CD4-positive, alpha-beta T cell treated with Interleukin-2 at 100 ng/mL for 4 hours (primary cell): ENCODE results near the gene CLC.
"Not testable (repeated sequence)": the region's sequence is repeated elsewhere in the genome, so short reads cannot be mapped to it uniquely, and the experiment has no call there.

Experiments used
- DNase-seq: peaks from one replicate; pipeline ENCODE4 v3.0.0-alpha.2; 2020; ENCODE audit warnings: low spot score

CLC gene

GRCh38 chr19:39737891-39738290 is at the start of gene CLC:
Gene CLC (minus strand): TSS chr19:39738029. CDS start chr19:39737952, 77 bp downstream.
- DNase-seq: no peak

- no peak for DNase-seq
Measured at GRCh38 chr19:39780894-39781293, 43.1 kb upstream of the CLC start.

DNA sequence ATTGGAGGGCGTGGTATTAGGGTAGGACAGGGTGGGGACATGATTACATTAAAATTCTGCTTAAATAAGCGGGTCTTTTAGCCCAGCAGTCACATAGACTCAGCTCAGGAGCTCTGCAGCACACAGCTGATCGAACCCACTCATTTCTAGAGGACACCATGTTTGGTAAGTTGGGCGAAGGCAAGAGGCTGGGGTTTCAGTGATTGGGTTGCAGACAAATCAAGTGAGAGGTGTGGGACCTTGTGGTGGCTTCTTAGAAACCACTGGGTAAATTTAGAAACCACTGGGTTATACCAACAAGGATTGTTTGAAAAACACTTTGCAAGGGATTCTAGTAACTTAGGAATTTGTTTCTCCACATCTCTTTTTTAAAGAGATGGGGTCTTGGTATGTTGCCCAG is 40.9 kb upstream of the CLC start, which contains the start of gene LEUTX:
Gene LEUTX, plus strand, starts transcription at position 92 of the 400 bp plus-strand sequence. Its CDS starts 67 bp downstream, at position 159.
- DNase-seq: no peak

GRCh38 chr19:39768786-39769185 is 31.0 kb upstream of the CLC start:
- DNase-seq: no peak

GRCh38 chr19:39768334-39768733 is 30.5 kb upstream of the CLC start:
- no peak for DNase-seq

DNA sequence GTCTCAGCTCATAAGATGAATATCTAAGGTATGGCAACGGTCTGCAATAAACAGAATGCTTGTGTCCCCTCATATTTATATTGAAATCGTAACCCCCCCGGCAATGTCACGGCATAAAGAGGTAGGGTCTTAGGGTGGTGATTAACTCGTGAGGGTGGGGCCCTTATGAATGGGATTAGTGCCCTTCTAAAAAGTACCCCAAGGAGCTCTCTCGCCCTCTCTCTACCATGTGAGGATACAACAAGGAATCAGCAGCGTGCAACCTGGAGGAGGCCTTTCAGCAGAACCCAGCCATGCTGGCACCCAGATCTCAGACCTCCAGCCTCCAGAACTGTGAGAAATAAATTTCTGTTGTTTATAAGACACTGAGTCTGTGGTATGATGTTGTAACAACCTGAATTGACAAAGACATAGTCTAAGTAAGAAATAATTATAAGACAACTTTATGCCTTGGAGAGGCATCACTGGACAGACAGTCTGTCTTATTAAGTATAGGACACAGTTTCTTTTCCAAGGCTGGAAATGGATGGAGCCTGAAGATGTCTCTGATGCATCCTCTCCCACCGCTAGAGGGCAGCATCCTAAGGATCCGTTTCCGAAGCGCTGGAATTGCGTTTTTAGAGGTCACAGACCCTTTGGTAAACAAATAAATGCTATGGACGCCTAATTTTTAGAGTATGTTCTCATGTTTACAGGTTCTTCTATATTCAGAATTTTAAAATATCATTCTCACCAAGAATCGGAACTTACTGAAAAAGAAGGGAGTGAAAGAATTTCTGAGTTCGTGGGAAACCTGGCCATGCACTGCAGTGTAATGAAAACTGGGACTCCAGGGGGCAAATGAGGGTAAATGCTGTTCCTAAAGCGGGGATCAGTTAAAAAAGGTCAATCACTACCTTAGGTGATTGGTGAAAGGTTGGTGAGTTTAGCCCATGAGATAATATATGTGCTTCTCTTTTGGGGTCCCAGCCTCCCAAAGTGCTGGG is 27.6 kb upstream of the CLC start:
- peak; percentile 41 for DNase-seq

GRCh38 chr19:39761851-39762250 is 24.0 kb upstream of the CLC start:
- not testable (repeated sequence) for DNase-seq

DNA sequence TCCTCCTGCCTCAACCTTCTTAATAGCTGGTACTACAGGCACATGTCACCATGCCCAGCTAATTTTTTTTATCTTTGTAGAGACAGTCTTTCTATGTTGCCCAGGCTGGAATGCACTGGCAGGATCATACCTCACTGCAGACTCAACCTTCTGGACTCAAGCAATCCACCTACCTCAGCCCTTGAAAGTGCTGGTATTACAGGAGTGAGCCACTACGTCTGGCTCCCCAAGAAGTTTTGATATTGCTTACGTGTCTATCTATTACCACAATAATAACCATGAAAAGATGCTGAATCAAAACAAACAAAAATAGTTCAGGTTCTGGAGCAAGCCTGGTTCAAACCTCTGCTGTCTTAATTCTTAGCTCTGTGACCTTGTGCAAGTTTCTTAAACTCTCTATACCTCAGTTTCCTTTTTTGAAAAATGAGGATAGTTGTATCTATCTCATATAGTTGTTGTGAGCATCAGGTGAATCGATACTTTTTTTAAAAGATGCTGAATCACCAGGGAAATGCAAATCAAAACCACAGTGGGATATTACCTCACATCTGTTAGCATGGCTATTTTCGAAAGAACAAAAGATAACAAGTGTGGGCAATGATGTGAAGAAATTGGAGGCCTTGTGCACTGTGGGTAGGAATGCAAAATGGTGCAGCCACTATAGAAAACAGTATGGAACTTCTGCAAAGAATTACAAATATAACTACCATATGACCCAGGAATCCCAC is 21.8 kb upstream of the CLC start:
- no peak for DNase-seq

DNA sequence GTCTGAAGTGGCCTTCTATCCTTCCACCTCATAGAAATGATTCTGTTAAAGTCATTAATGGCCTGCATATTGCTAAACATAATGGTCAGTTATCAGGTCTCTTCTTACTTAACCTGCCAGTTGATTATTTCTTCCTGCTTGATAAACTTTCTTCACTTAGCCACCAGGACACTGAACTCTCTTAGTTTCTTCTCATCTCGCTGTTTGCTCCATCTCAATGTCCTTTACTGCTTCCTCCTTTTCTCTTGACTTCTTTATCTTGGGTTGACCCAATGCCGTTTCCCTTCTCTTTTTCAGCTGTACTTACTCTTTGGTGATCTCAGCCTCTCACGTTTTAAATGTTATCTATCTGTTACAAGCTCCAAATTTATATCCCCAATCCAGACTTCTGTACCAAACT is 17.1 kb upstream of the CLC start:
- DNase-seq: no peak

DNA sequence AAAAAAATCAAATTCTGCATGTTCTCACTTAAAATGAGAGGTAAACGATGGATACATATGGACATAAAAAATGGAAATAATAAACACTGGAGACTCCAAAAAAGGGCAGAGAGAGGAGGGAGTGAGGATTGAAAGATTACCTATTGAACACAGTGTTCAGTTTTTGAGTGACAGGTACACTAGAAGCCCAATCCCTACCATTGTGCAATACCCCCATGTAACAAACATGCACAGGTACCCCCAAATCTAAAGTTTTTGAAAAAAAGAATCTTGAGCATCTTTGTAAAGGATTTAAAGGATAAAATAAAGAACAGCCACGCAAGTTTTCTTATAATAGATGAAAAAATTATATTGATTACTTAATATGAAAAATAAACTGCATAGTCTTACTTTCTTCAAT is 16.7 kb upstream of the CLC start:
- no peak for DNase-seq

- DNase-seq: no peak
Measured at GRCh38 chr19:39752795-39753194, 15.0 kb upstream of the CLC start.

- no peak for DNase-seq
Measured at GRCh38 chr19:39752390-39752789, 14.6 kb upstream of the CLC start.

- no peak for DNase-seq
Measured at GRCh38 chr19:39749981-39750380, 12.2 kb upstream of the CLC start.

- DNase-seq: no peak
Measured at GRCh38 chr19:39746836-39747529, 9.2 kb upstream of the CLC start.

- no peak for DNase-seq
Measured at GRCh38 chr19:39745643-39746042, 7.8 kb upstream of the CLC start.

DNA sequence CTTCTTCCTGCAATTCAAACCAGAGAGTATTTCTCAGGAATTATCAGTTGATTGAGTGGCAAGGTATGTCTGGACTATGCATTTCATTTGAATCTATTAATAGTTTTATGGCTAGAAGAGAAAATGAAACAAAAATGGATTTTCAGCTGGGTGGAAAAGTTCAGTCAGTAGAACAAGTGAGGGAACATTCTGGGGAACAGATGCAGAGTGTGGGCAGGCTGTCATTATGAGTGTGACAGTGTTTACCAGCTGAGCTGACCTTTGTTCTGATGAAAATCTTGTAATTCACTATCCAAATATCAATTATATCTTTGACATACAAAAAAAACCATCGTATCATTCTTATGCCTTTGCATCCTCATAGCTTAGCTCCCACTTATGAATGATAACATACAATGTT is 2.6 kb upstream of the CLC start:
- no peak for DNase-seq

DNA sequence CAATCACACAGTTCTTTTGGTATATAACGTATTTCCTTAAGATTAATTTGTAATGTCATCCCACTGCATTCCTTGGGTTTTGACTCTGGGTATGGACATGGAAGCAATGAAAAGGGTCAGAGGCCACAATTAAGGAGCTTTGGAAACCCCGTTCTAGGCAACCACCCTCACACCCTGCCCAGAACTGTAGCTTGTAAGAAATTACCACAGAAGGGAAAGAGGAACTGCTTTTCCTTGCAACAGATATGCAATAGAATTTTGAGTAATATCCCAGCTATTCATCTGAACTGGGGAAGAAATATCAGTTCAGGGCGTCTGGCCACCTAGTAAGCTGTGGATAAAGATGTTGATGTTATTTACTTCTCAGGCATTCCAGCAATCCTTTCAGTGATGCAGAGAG is 985 bp upstream of the CLC start:
- no peak for DNase-seq

- DNase-seq: peak; percentile 5
Measured at GRCh38 chr19:39737351-39737750, 478 bp downstream of the CLC start.

DNA sequence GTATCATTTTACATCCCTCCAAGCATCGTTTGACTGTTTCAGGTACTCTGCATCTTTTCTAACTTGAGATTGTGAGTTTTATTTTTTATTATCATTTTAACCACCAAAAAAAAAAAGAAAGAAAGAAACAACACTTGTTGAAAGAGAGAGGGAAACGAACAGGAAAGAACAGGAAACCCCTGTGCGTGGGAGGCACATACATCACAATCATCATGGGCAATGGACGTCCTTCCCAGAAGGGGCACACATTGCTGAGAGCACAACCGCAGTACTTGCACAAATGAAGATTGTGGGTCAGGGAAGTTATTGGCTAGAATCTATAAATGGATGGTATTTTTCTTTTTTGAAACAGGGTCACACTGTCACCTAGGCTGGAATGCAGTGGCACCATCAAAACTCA is 1.7 kb downstream of the CLC start:
- no peak for DNase-seq

DNA sequence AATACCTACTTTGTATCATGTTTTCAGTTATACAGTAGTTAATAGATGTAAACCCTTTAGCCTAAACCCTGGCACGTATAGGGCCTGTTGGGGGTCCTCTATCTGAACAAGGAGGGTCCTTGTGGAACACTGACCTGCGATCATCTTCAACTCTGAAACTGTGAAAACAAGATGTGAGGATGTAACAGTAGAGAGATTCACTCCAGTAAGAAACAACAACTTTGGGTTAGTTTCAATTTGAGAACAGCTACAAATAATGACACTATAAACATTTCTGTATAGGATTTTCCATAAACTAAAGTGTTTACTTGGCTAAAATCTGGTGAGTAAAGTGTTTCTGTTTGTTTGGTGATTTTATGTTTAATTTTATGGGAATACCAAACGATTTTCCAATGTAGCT is 2.1 kb downstream of the CLC start:
- no peak for DNase-seq

DNA sequence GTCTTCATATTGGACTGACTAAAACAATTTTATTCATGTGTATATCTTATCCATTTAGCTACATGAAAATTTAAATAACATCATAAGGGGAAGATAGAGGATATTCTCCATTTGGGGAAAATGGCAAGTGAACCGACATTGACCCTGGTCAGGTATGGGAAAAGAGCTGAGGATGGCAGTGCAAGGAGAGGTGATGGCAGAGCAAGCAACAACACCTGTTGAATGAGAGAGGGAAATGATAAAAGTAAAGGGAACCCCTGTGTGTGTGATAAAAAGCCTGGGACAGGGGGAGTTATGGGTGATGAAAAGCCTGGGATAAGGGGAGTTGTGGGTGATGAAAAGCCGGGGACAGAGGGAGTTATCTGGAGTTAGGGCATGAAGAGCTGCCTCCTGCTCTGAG is 4.0 kb downstream of the CLC start:
- no peak for DNase-seq

DNA sequence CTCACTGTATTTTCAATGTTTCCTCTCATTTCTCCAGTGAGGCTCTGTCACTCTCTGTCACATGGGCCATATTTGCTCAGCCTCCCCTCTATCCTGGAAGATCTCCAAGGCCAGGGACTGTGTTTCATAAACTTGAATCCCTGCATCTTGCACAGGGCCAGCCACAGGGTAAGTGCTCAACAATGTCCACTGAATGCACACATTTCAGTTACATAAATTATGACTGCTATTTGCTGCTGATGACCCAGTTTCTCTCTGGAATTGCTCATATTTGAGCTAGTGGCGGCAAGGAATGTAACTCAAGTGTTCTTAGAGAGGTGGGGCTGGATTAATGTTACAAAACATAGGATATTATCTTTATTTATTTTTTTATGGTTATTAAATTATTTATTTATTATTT is 6.1 kb downstream of the CLC start:
- DNase-seq: no peak

DNA sequence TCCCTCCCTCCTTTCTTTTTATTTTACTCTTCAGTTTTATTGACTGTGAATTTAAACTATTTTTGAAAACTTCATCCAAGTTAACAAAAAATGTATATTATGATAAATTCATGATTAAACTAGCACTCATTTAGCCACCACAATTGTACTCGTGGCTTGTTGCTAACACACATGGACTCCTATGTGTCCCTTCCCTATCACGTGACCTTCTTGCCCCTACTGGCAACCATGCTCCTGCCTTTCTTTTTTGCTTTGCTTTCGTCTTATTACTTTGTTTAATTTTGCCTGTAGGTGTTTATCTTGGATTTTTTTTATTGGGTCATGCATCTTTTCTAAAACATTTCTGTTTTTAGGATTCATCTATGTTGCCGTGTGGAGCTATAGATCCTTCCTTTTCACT is 8.2 kb downstream of the CLC start:
- DNase-seq: no peak
